Measurements from ENCODE around the gene PKM. TPM values are rescaled to one million over a fixed set of nuclear protein-coding genes. Genes with fewer than 3 reads are reported as not detected.

The PKM gene
- total RNA-seq, 2 experiments from 2014 or later, result 202 to 203 TPM

DNA sequence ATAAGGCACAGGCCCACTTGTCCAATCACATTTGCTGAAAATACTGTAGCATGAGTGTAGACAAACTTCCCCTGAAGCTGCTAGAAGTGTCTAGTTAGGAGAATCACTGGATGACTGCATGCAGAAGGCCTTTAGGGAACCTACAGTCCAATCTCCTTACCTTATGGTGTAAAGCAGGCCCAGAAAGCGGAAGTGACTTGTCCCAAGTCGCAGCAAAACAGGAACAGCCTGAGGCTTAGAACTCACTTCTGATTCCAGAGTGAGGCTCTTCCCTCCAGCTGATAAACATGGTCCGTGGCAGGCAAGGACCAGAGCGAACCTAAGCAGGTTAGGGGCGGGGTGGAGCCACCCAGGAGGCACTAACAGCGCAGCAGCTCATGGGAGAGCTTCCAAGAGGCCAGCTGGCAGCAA is 35.9 kb downstream of the PKM start:
- peaks cover 22% of the 10 kb centered on the region for H3K36me3 Mint-ChIP-seq (ENCODE audit: low read depth)
- no peak overlapping the region for H3K27ac Mint-ChIP-seq
- TF ChIP-seq, protein P1, sequence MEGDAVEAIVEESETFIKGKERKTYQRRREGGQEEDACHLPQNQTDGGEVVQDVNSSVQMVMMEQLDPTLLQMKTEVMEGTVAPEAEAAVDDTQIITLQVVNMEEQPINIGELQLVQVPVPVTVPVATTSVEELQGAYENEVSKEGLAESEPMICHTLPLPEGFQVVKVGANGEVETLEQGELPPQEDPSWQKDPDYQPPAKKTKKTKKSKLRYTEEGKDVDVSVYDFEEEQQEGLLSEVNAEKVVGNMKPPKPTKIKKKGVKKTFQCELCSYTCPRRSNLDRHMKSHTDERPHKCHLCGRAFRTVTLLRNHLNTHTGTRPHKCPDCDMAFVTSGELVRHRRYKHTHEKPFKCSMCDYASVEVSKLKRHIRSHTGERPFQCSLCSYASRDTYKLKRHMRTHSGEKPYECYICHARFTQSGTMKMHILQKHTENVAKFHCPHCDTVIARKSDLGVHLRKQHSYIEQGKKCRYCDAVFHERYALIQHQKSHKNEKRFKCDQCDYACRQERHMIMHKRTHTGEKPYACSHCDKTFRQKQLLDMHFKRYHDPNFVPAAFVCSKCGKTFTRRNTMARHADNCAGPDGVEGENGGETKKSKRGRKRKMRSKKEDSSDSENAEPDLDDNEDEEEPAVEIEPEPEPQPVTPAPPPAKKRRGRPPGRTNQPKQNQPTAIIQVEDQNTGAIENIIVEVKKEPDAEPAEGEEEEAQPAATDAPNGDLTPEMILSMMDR (IDR thresholded peaks at IDR 0.05), result no peak
- CTCF ChIA-PET, result no interaction called here
- Histone ChIP-seq H3K9me3 (ENCODE audit: control insufficient read depth in 1 of 2, insufficient read depth in 1 of 2, low read length in 2 of 2) (no peaks in the 10 kb centered on the region), H3K36me3 (ENCODE audit: insufficient read depth, low read length) (peaks cover 20% of the 10 kb centered on the region), H3K27ac (ENCODE audit: low read depth in 1 of 2, low read length in 2 of 2) (no peak overlapping the region), H3K4me1 (ENCODE audit: insufficient read depth, low read length) (peaks cover 15% of the 10 kb centered on the region), H3K27me3 (ENCODE audit: control insufficient read depth in 1 of 2, insufficient read depth in 2 of 2, low read length in 2 of 2) (peaks cover 13 to 21% of the 10 kb centered on the region in 2 experiments), H3K4me3 (ENCODE audit: low read length) (no peak overlapping the region)
- POLR2A ChIA-PET, result no interaction called here
- ATAC-seq (ENCODE audit: poor library complexity), result no peak
- intact Hi-C loops (cut with DNase I, micrococcal nuclease), result loop anchor here (5.0 to 10.0 kb wide), 2 partner anchors 77 to 340 kb away; partner anchors contain the start of gene PARP6 (in 1 of the 2)
- H3K4me3 Mint-ChIP-seq, result no peak overlapping the region
- no peaks in the 10 kb centered on the region for H3K9me3 Mint-ChIP-seq
- peak in 3 of 14 experiments; percentile 18 to 63 (median 47) for DNase-seq
- H3K27me3 Mint-ChIP-seq, result peaks cover 35% of the 10 kb centered on the region
- H3K4me1 Mint-ChIP-seq (ENCODE audit: low read depth), result peaks cover 9% of the 10 kb centered on the region

DNA sequence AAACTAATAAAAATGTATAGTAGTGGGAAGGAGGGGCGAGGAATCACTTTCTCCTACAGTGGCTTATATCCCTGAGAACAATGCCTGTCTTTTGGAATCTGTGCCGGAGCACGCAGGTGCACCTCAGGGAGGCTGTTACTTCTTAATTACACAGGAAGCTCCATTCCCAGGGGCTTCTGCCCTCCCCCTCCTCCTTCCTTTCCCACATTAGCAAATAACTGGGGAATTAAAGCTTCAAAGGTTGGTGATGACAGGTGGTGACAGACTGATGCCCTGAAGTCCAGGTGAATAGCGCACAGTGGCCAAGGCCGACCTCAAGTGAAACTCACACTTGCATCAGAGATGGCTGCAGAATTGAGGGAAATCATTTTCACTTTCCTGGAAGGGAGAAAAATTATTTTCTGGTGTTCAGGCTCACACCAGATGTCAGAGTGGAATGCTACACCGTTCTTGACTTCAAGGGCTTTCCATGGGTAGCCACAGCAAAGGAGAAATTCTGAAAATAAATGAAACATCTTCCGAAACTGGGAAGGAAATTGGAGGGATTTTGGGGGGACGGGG is 37.1 kb downstream of the PKM start:
- H3K27ac Mint-ChIP-seq, result no peak overlapping the region
- Histone ChIP-seq H3K9me3 (ENCODE audit: control insufficient read depth in 1 of 2, insufficient read depth in 1 of 2, low read length in 2 of 2) (no peaks in the 10 kb centered on the region), H3K27ac (ENCODE audit: low read depth in 1 of 2, low read length in 2 of 2) (no peak overlapping the region), H3K4me1 (ENCODE audit: insufficient read depth, low read length) (peaks cover 12% of the 10 kb centered on the region), H3K36me3 (ENCODE audit: insufficient read depth, low read length) (peaks cover 8% of the 10 kb centered on the region), H3K27me3 (ENCODE audit: control insufficient read depth in 1 of 2, insufficient read depth in 2 of 2, low read length in 2 of 2) (peaks cover 11 to 25% of the 10 kb centered on the region in 2 experiments), H3K4me3 (ENCODE audit: low read length) (no peak overlapping the region)
- peaks cover 42% of the 10 kb centered on the region for H3K27me3 Mint-ChIP-seq
- no peaks in the 10 kb centered on the region for H3K9me3 Mint-ChIP-seq
- ATAC-seq (ENCODE audit: poor library complexity) (no peak), DNase-seq (no peak)
- POLR2A ChIA-PET, result no interaction called here
- CTCF ChIA-PET, result no interaction called here
- peaks cover 4% of the 10 kb centered on the region for H3K4me1 Mint-ChIP-seq (ENCODE audit: low read depth)
- intact Hi-C loops (cut with DNase I, micrococcal nuclease), result loop anchor here in 1 of 2 experiments (10.0 kb wide), 1 partner anchor 341 kb away; no protein-coding TSS in a partner anchor
- peaks cover 10% of the 10 kb centered on the region for H3K36me3 Mint-ChIP-seq (ENCODE audit: low read depth)
- TF ChIP-seq, protein P1 (IDR thresholded peaks at IDR 0.05), result no peak
- H3K4me3 Mint-ChIP-seq, result no peak overlapping the region

DNA sequence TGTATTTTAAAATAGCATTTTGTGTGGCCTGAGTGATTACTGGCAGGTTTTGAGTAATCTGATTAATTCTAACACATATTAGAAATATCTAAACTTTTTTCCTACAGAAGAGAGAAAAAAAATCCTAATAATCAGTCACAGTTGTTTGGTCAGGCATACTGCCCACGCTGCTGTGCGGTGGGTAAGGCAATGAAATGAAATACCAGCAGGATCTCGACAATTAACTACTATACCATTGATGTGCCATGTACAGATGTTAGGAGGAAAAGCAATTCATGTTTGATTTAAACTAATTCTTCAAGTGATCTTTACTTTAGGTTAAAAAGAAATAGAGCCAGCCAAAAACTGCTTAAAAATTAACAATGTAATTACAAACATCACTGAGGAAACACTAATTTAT is 38.6 kb downstream of the PKM start:
- TF ChIP-seq, protein P1 (IDR thresholded peaks at IDR 0.05), result no peak
- H3K9me3 Mint-ChIP-seq, result no peaks in the 10 kb centered on the region

More for the DNA sequence above, 38.6 kb downstream of the PKM start:
- H3K27ac Mint-ChIP-seq, result no peak overlapping the region
- ChIA-PET CTCF (interaction anchor here (0.7 kb wide), 1 partner anchor 338 kb away, joined by 3 read pairs; no protein-coding TSS in a partner anchor), POLR2A (no interaction called here)
- intact Hi-C loops (cut with DNase I, micrococcal nuclease), result loop anchor here in 1 of 2 experiments (10.0 kb wide), 1 partner anchor 342 kb away; no protein-coding TSS in a partner anchor
- H3K36me3 ChIP-seq (ENCODE audit: insufficient read depth, low read length), result no peaks in the 10 kb centered on the region
- H3K36me3 Mint-ChIP-seq (ENCODE audit: low read depth), result no peaks in the 10 kb centered on the region
- H3K27me3 ChIP-seq (ENCODE audit: control insufficient read depth in 1 of 2, insufficient read depth in 2 of 2, low read length in 2 of 2), result peaks cover 11 to 26% of the 10 kb centered on the region in 2 experiments
- no peak overlapping the region for H3K27ac ChIP-seq (ENCODE audit: low read depth in 1 of 2, low read length in 2 of 2)
- ATAC-seq (ENCODE audit: poor library complexity), result no peak
- no peaks in the 10 kb centered on the region for H3K9me3 ChIP-seq (ENCODE audit: control insufficient read depth in 1 of 2, insufficient read depth in 1 of 2, low read length in 2 of 2)
- H3K4me3 ChIP-seq (ENCODE audit: low read length), result no peak overlapping the region
- no peaks in the 10 kb centered on the region for H3K4me1 Mint-ChIP-seq (ENCODE audit: low read depth)
- H3K4me3 Mint-ChIP-seq, result no peak overlapping the region
- peaks cover 8% of the 10 kb centered on the region for H3K4me1 ChIP-seq (ENCODE audit: insufficient read depth, low read length)
- DNase-seq, result no peak
- H3K27me3 Mint-ChIP-seq, result peaks cover 42% of the 10 kb centered on the region

Data from CD4-positive, alpha-beta T cell (primary cell).